Adipose tissue (tissue), 3 donors: ENCODE data around the gene KLK14. TPM values are rescaled to one million over a fixed set of nuclear protein-coding genes. Genes with fewer than 3 reads are reported as not detected.

Experiments used
- H3K27ac ChIP-seq: one replicate; pipeline ENCODE4 v1.5.1; 2013; ENCODE audit warnings: low read depth, low read length
- WGBS, 3 donors: extraction: QIAGEN DNeasy Blood & Tissue Kit; methylation state at CpG; one replicate each; pipeline ENCODE4 v1.1.7; 2013; 5-methylcytosine and 5-hydroxymethylcytosine counted together
- polyA plus RNA-seq, 3 donors: library from polyadenylated mRNA; stranded (reverse); fragments of 200-250 nt; gene quantifications; one replicate each; pipeline ENCODE4 v1.2.3, GENCODE V29; 2013
- donor health status: healthy with polysubstance abuse.
- donor health status: Bipolar disorder and iron deficiency.
- donor health status: healthy.

Gene KLK14
- polyA plus RNA-seq, 3 donors: 0.07 to 0.20 TPM; not detected in 1

DNA sequence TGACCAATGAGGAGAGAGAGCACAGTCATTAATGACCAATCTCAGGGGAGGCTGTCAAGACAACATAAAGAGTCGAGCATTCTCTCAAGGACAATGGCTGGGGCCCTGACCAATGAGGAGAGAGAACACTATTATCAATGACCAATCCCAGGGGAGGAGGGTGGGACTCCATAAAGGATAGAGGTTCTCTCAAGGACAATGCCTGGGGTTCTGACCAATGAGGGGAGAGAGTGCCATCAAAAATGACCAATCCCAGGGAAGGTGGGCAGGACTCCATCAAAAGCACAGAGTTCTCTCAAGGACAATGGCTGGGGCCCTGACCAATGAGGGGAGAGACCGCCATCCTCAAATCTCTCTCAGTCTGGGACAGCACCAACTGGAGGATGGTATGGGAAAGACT is 53.0 kb downstream of the KLK14 start:
- no peak overlapping the region for H3K27ac ChIP-seq
- WGBS, 3 donors: 74 to 86% (median 78%) methylated on average over 2 of the region's 2 CpGs

Other genes with a start within 250 kb of the KLK14 start
- gene KLK15, start 249.3 kb downstream of the KLK14 start, polyA plus RNA-seq: under 1 TPM in 1 of 3 donors, not detected in 2; 0.10 TPM
- under 1 TPM in 1 of 3 donors, not detected in 2; 0.05 TPM for gene KLK3, start 228.0 kb downstream of the KLK14 start, polyA plus RNA-seq
- gene KLK2, start 209.4 kb downstream of the KLK14 start, polyA plus RNA-seq: under 1 TPM in 1 of 3 donors, not detected in 2; 0.03 TPM
- gene KLK4, start 171.5 kb downstream of the KLK14 start, polyA plus RNA-seq: not detected
- 1 to 10 TPM in 1 of 3 donors, under 1 TPM in 1, not detected in 1; 0.28 to 1.3 TPM for gene KLK5, start 129.8 kb downstream of the KLK14 start, polyA plus RNA-seq
- under 1 TPM in 2 of 3 donors, not detected in 1; 0.03 to 0.18 TPM for gene KLK6, start 113.3 kb downstream of the KLK14 start, polyA plus RNA-seq
- gene KLK7, start 99.0 kb downstream of the KLK14 start, polyA plus RNA-seq: 1 to 10 TPM in 1 of 3 donors, under 1 TPM in 2; 0.03 to 1.3 (median 0.86) TPM
- 1 to 10 TPM in 2 of 3 donors, under 1 TPM in 1; 0.97 to 6.6 (median 1.3) TPM for gene KLK8, start 81.3 kb downstream of the KLK14 start, polyA plus RNA-seq
- 1 to 10 TPM in 1 of 3 donors, under 1 TPM in 2; 0.15 to 1.3 (median 0.90) TPM for gene KLK10, start 63.2 kb downstream of the KLK14 start, polyA plus RNA-seq
- 10 to 100 TPM in 1 of 3 donors, 1 to 10 TPM in 2; 4.3 to 12.1 (median 9.5) TPM for gene KLK11, start 56.3 kb downstream of the KLK14 start, polyA plus RNA-seq
- gene KLK12, start 47.9 kb downstream of the KLK14 start, polyA plus RNA-seq: under 1 TPM in 1 of 3 donors, not detected in 2; 0.55 TPM
- 1 to 10 TPM in 2 of 3 donors, not detected in 1; 1.2 to 1.3 TPM for gene KLK13, start 17.8 kb downstream of the KLK14 start, polyA plus RNA-seq
- 1 to 10 TPM; 1.2 to 4.9 (median 3.2) TPM for gene CTU1, start 25.5 kb upstream of the KLK14 start, polyA plus RNA-seq
- 1 to 10 TPM in 2 of 3 donors, under 1 TPM in 1; 0.78 to 7.1 (median 4.3) TPM for gene SIGLEC9, start 42.0 kb upstream of the KLK14 start, polyA plus RNA-seq
- gene SIGLEC7, start 59.4 kb upstream of the KLK14 start, polyA plus RNA-seq: 1 to 10 TPM in 2 of 3 donors, under 1 TPM in 1; 0.59 to 5.1 (median 2.3) TPM
- 10 to 100 TPM in 1 of 3 donors, 1 to 10 TPM in 2; 1.5 to 10.6 (median 6.7) TPM for gene CD33, start 142.2 kb upstream of the KLK14 start, polyA plus RNA-seq
- not detected for gene SIGLECL1, start 168.2 kb upstream of the KLK14 start, polyA plus RNA-seq
- gene IGLON5, start 228.8 kb upstream of the KLK14 start, polyA plus RNA-seq: 1 to 10 TPM in 1 of 3 donors, under 1 TPM in 2; 0.11 to 1.1 (median 0.28) TPM